ENCODE data around the gene GCLC. TPM values are rescaled to one million over a fixed set of nuclear protein-coding genes. Genes with fewer than 3 reads are reported as not detected.

The GCLC gene
- total and polyA plus RNA-seq, 2 donors from 2014 or later, result 14.8 to 31.8 TPM

- no peak for FAIRE-seq
- H3K9me3 ChIP-seq (ENCODE audit: control insufficient read depth in 2 of 3, insufficient read depth in 1 of 3, low read length in 3 of 3), result no peaks in the 10 kb centered on the region
Measured at GRCh38 chr6:53532061-53532797, 12.7 kb downstream of the GCLC start.

DNA sequence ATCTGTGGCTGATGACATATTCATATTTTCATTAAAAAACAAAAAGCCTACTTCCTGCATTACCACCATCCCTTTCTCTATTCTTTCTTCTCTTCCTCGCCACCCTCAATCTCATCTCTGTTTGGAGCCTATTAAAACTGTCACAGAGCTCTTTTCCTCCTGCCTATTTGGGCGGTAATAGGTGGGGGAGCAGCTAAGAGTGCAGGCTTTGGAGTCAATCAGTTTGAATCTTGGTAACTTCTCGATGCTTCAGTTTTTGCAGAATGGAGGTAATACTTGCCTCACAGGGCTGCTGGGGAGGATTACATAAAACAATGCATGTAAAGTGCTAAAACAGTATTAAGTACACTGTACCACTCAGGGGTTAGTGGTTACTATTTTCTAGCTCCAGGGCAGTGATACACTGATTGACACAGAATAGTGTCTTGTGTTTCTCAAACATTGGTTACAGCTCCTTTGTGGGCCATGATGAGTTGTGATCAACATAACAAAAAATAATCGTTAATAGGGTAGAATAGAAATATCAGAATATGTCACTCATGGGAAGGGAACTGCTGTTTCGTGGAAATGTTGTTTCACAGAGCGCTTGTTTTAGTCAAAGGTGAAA is 14.0 kb downstream of the GCLC start:
- peaks cover 0 to 8% (median 0%) of the 10 kb centered on the region in 3 donors for H3K4me1 ChIP-seq (ENCODE audit: control insufficient read depth in 2 of 3, insufficient read depth in 2 of 3, low read depth in 1 of 3, low read length in 3 of 3)
- FAIRE-seq, result no peak
- TF ChIP-seq CTCF (IDR thresholded peaks at IDR 0.05; ENCODE audit: borderline replicate concordance, extremely low read depth, insufficient read depth), result no peak

More at GRCh38 chr6:53532061-53532797, 12.7 kb downstream of the GCLC start:
- no peaks in the 10 kb centered on the region for H3K36me3 ChIP-seq (ENCODE audit: control insufficient read depth in 2 of 3, insufficient read depth in 3 of 3, low read length in 3 of 3)
- no peak for DNase-seq
- H3K27me3 ChIP-seq (ENCODE audit: control insufficient read depth, insufficient read depth, low read length), result no peaks in the 10 kb centered on the region
- no peak for TF ChIP-seq CTCF (IDR thresholded peaks at IDR 0.05; ENCODE audit: borderline replicate concordance, extremely low read depth, insufficient read depth)
- no peak overlapping the region for H3K4me3 ChIP-seq (ENCODE audit: low read length in 3 of 3)
- peaks cover 0 to 5% (median 0%) of the 10 kb centered on the region in 3 donors for H3K4me1 ChIP-seq (ENCODE audit: control insufficient read depth in 2 of 3, insufficient read depth in 2 of 3, low read depth in 1 of 3, low read length in 3 of 3)
- no peak overlapping the region for H3K27ac ChIP-seq (ENCODE audit: low read depth in 2 of 2, low read length in 2 of 2)
- intact Hi-C loops (cut with DNase I), result no loop called here
- H3K9ac ChIP-seq (ENCODE audit: low read length in 3 of 3), result no peak overlapping the region

GRCh38 chr6:53530346-53530745 is 14.6 kb downstream of the GCLC start:
- Histone ChIP-seq H3K9me3 (ENCODE audit: control insufficient read depth in 2 of 3, insufficient read depth in 1 of 3, low read length in 3 of 3) (no peaks in the 10 kb centered on the region), H3K36me3 (ENCODE audit: control insufficient read depth in 2 of 3, insufficient read depth in 3 of 3, low read length in 3 of 3) (no peaks in the 10 kb centered on the region), H3K4me1 (ENCODE audit: control insufficient read depth in 2 of 3, insufficient read depth in 2 of 3, low read depth in 1 of 3, low read length in 3 of 3) (peaks cover 0 to 8% (median 0%) of the 10 kb centered on the region in 3 donors), H3K4me3 (ENCODE audit: low read length in 3 of 3) (no peak overlapping the region), H3K27ac (ENCODE audit: low read depth in 2 of 2, low read length in 2 of 2) (no peak overlapping the region), H3K27me3 (ENCODE audit: control insufficient read depth, insufficient read depth, low read length) (no peaks in the 10 kb centered on the region), H3K9ac (ENCODE audit: low read length in 3 of 3) (no peak overlapping the region)
- FAIRE-seq, result no peak
- no peak for TF ChIP-seq CTCF (IDR thresholded peaks at IDR 0.05; ENCODE audit: borderline replicate concordance, extremely low read depth, insufficient read depth)
- DNase-seq, result peak in 1 of 5 donors; percentile 24
- intact Hi-C loops (cut with DNase I), result no loop called here

More for the DNA sequence above, 14.0 kb downstream of the GCLC start:
- no peak overlapping the region for H3K4me3 ChIP-seq (ENCODE audit: low read length in 3 of 3)
- H3K9ac ChIP-seq (ENCODE audit: low read length in 3 of 3), result no peak overlapping the region
- H3K27ac ChIP-seq (ENCODE audit: low read depth in 2 of 2, low read length in 2 of 2), result no peak overlapping the region
- no peaks in the 10 kb centered on the region for H3K9me3 ChIP-seq (ENCODE audit: control insufficient read depth in 2 of 3, insufficient read depth in 1 of 3, low read length in 3 of 3)
- no peak for DNase-seq
- intact Hi-C loops (cut with DNase I), result no loop called here
- H3K36me3 ChIP-seq (ENCODE audit: control insufficient read depth in 2 of 3, insufficient read depth in 3 of 3, low read length in 3 of 3), result no peaks in the 10 kb centered on the region
- no peaks in the 10 kb centered on the region for H3K27me3 ChIP-seq (ENCODE audit: control insufficient read depth, insufficient read depth, low read length)
